GM12878 (cell line): ENCODE measurements around the gene DYRK4. TPM values are rescaled to one million over a fixed set of nuclear protein-coding genes. Genes with fewer than 3 reads are reported as not detected.

Experiments used
- ATF2 ChIP-seq: IDR thresholded peaks from 2 replicates; pipeline ENCODE4 v1.6.1; 2012; ENCODE audit warnings: low read length, inconsistent platforms
- ATF7 ChIP-seq: fragments of 450-650 bp; IDR thresholded peaks from 2 replicates; pipeline ENCODE4 v1.6.1; 2016; ENCODE audit warnings: low read depth, mild to moderate bottlenecking
- BACH1 ChIP-seq: fragments of 450-650 bp; IDR thresholded peaks from 2 replicates; pipeline ENCODE4 v1.6.1; 2017; ENCODE audit warnings: mild to moderate bottlenecking, borderline replicate concordance
- BHLHE40 ChIP-seq, 2 experiments: fragments of 450-650 bp in 1 of 2; IDR thresholded peaks; 2 replicates each; pipeline ENCODE4 v1.6.1; 2011 to 2017; ENCODE audit warnings: low read depth in 2 of 2, borderline replicate concordance in 1 of 2, improper control_type of control experiment in 1 of 2, low read length in 1 of 2, mild to moderate bottlenecking in 1 of 2
- CBX3 ChIP-seq: fragments of 200-600 bp; sonication (generic); IDR thresholded peaks from 2 replicates; pipeline ENCODE4 v1.6.1; 2016; ENCODE audit warnings: low read depth, borderline replicate concordance
- CREB1 ChIP-seq: IDR thresholded peaks from 2 replicates; pipeline ENCODE4 v1.6.1; 2012; ENCODE audit warnings: low read depth, mild to moderate bottlenecking, inconsistent platforms
- EED ChIP-seq: sonication (generic); IDR thresholded peaks from 2 replicates; pipeline ENCODE4 v1.6.1; 2016; ENCODE audit warnings: antibody characterized with exemption, low read depth
- ETV6 ChIP-seq, 2 experiments: fragments of 450-650 bp in 1 of 2; IDR thresholded peaks in 1 of 2; conservative IDR thresholded peaks in 1 of 2; 2 replicates each; pipeline ENCODE4 v1.6.1; 2014; ENCODE audit warnings: antibody characterized with exemption in 1 of 2, borderline replicate concordance in 1 of 2, low read depth in 1 of 2, mild to moderate bottlenecking in 1 of 2, moderate library complexity in 1 of 2
- GABPA ChIP-seq: IDR thresholded peaks from 2 replicates; pipeline ENCODE4 v1.6.1; 2014; ENCODE audit warnings: antibody characterized with exemption, low read depth, mild to moderate bottlenecking, inconsistent platforms
- HCFC1 ChIP-seq: fragments of 150-350 bp; IDR thresholded peaks from 2 replicates; pipeline ENCODE4 v1.6.1; 2014; ENCODE audit warnings: low read length
- KLF5 ChIP-seq: fragments of 450-650 bp; IDR thresholded peaks from 2 replicates; pipeline ENCODE4 v1.6.1; 2014; ENCODE audit warnings: mild to moderate bottlenecking; ENCODE audit not compliant: partially characterized antibody
- NKRF ChIP-seq: fragments of 450-650 bp; conservative IDR thresholded peaks from 2 replicates; pipeline ENCODE4 v1.6.1; 2017; ENCODE audit warnings: mild to moderate bottlenecking, moderate library complexity
- POLR2A ChIP-seq: IDR thresholded peaks from 2 replicates; pipeline ENCODE4 v1.6.1; 2011; ENCODE audit warnings: low read depth, mild to moderate bottlenecking, low read length
- POLR2AphosphoS2 ChIP-seq: IDR thresholded peaks from 2 replicates; pipeline ENCODE4 v1.6.1; 2011; ENCODE audit warnings: low read depth, mild to moderate bottlenecking, low read length, improper control_type of control experiment, moderate library complexity
- POLR2AphosphoS5 ChIP-seq: IDR thresholded peaks from 2 replicates; pipeline ENCODE4 v1.6.1; 2011; ENCODE audit warnings: mild to moderate bottlenecking, low read length, inconsistent platforms
- RB1 ChIP-seq: fragments of 450-650 bp; formaldehyde crosslinking; IDR thresholded peaks from 2 replicates; pipeline ENCODE4 v1.6.1; 2017; ENCODE audit warnings: mild to moderate bottlenecking, borderline replicate concordance
- RFX5 ChIP-seq: IDR thresholded peaks from 2 replicates; pipeline ENCODE4 v1.6.1; 2011; ENCODE audit warnings: low read depth, low read length, improper control_type of control experiment
- SMAD1 ChIP-seq: fragments of 450-650 bp; IDR thresholded peaks from 2 replicates; pipeline ENCODE4 v1.6.1; 2018; ENCODE audit warnings: mild to moderate bottlenecking, low read depth; ENCODE audit not compliant: partially characterized antibody
- SREBF1 ChIP-seq: IDR thresholded peaks from 2 replicates; pipeline ENCODE4 v1.6.1; 2012; ENCODE audit warnings: mild to moderate bottlenecking, low read length
- TCF3 ChIP-seq: IDR thresholded peaks from 2 replicates; pipeline ENCODE4 v1.6.1; 2012; ENCODE audit warnings: low read depth, mild to moderate bottlenecking, low read length, borderline replicate concordance; ENCODE audit not compliant: insufficient read depth
- YY1 ChIP-seq: IDR thresholded peaks from 2 replicates; pipeline ENCODE4 v1.6.1; 2011; ENCODE audit warnings: low read depth, mild to moderate bottlenecking, low read length
- ZNF687 ChIP-seq: fragments of 450-650 bp; IDR thresholded peaks from 2 replicates; pipeline ENCODE4 v1.6.1; 2017; ENCODE audit warnings: mild to moderate bottlenecking, moderate library complexity
- polyA plus RNA-seq, 11 experiments: library from polyadenylated mRNA; depleted of rRNA in 4 of 11; unstranded in 6 of 11; stranded (reverse) in 5 of 11; fragments of >200 nt; fragmentation: Nextera tagmentation in 4 of 11; fragmentation: Illumina TruSeq in 1 of 11; extraction: Ambion mirVana in 4 of 11; extraction: Trizol in 1 of 11; gene quantifications; 1 replicate in 1 of 11; 2 replicates in 10 of 11; pipeline versions ENCODE4 v1.2.1 to v1.2.3, GENCODE V29; 2011 to 2016; ENCODE audit warnings: inconsistent platforms in 2 of 11, missing spikeins in 2 of 11, low read depth in 1 of 11
- total RNA-seq, 4 experiments: library from RNA; depleted of rRNA in 3 of 4; stranded (reverse); fragments of >200 nt in 3 of 4; fragmentation: Illumina TruSeq in 1 of 4; extraction: Trizol in 1 of 4; gene quantifications; 2 replicates each; pipeline versions ENCODE4 v1.2.1 to v1.2.3, GENCODE V29; 2013 to 2021

Gene DYRK4
- total and polyA plus RNA-seq, 10 of the 15 experiments (the other 5 are each of a cell fraction or from before 2014, with no cell fraction given), result 30.8 to 66.7 (median 46.8) TPM

- TF ChIP-seq NKRF (peak; percentile 48; the same call in 1 of the 2 replicates), RFX5 (no peak), POLR2AphosphoS5 (peak; percentile 95), POLR2AphosphoS2 (peak; percentile 59; the same call in 1 of the 2 replicates), POLR2A (peak; percentile 95), ATF7 (peak; percentile 32; the same call in 1 of the 2 replicates), GABPA (no peak), TCF3 (peak; percentile 51; the same call in 1 of the 2 replicates), SMAD1 (peak; percentile 43), BHLHE40 (IDR thresholded peaks at IDR 0.05; ENCODE audit: borderline replicate concordance in 1 of 2, low read depth in 2 of 2, low read length in 1 of 2) (peak; percentile 6 to 45; a peak in 2 of 4 replicates), ZNF687 (peak; percentile 43; the same call in 1 of the 2 replicates), YY1 (peak; percentile 99), ATF2 (0 out of 2 replicates have a peak, but pooled peaks have one; percentile 11), ETV6 (conservative IDR thresholded peaks at IDR 0.05 in 1 of 2, IDR thresholded peaks at IDR 0.05 in 1 of 2; ENCODE audit: borderline replicate concordance in 1 of 2, low read depth in 1 of 2) (peak in 1 of 2 experiments; percentile 9; a peak in 1 of 4 replicates), HCFC1 (peak; percentile 75), KLF5 (peak; percentile 30), EED (peak; percentile 49; the same call in 1 of the 2 replicates), BACH1 (no peak), CREB1 (peak; percentile 58), CBX3 (no peak), RB1 (peak; percentile 38; the same call in 1 of the 2 replicates), SREBF1 (0 out of 2 replicates have a peak, but pooled peaks have one; percentile 26)
These were observed 86.7 kb downstream of the DYRK4 start, which contains the start of the genes AKAP3 and NDUFA9 (continued) for GRCh38 chr12:4648501-4649357.
